Measurements from ENCODE around the gene NUBP1. TPM values are rescaled to one million over a fixed set of nuclear protein-coding genes. Genes with fewer than 3 reads are reported as not detected.
"Not testable (repeated sequence)": the region's sequence is repeated elsewhere in the genome, so short reads cannot be mapped to it uniquely, and the experiment has no call there.

NUBP1 gene
- total RNA-seq, 2 experiments from 2014 or later = 19.3 to 20.1 TPM

- Mint-ChIP-seq H3K4me3 (no peak overlapping the region), H3K9me3 (no peaks in the 10 kb centered on the region), H3K27ac (no peak overlapping the region), H3K27me3 (peaks cover 9% of the 10 kb centered on the region), H3K36me3 (ENCODE audit: low read depth) (no peaks in the 10 kb centered on the region), H3K4me1 (ENCODE audit: low read depth) (peaks cover 3% of the 10 kb centered on the region)
- Histone ChIP-seq H3K9me3 (ENCODE audit: control insufficient read depth in 1 of 2, insufficient read depth in 1 of 2, low read length in 2 of 2) (no peaks in the 10 kb centered on the region), H3K27me3 (ENCODE audit: control insufficient read depth in 1 of 2, insufficient read depth in 2 of 2, low read length in 2 of 2) (no peaks in the 10 kb centered on the region), H3K27ac (ENCODE audit: low read depth in 1 of 2, low read length in 2 of 2) (no peak overlapping the region), H3K4me1 (ENCODE audit: insufficient read depth, low read length) (no peaks in the 10 kb centered on the region), H3K4me3 (ENCODE audit: low read length) (no peak overlapping the region), H3K36me3 (ENCODE audit: insufficient read depth, low read length) (no peaks in the 10 kb centered on the region)
- no peak for TF ChIP-seq CTCF (IDR thresholded peaks at IDR 0.05)
- POLR2A ChIA-PET = no interaction called here
- intact Hi-C loops (cut with DNase I, micrococcal nuclease) = no loop called here
- CTCF ChIA-PET = no interaction called here
- ATAC-seq (ENCODE audit: poor library complexity) (no peak), DNase-seq (no peak)
Measured at GRCh38 chr16:10777356-10777755, 33.7 kb downstream of the NUBP1 start.

- not testable (repeated sequence) for H3K27me3 Mint-ChIP-seq
Measured at GRCh38 chr16:10779908-10780307, 36.3 kb downstream of the NUBP1 start.

GRCh38 chr16:10780628-10781027 is 37.0 kb downstream of the NUBP1 start:
- Histone ChIP-seq H3K27me3 (ENCODE audit: control insufficient read depth in 1 of 2, insufficient read depth in 2 of 2, low read length in 2 of 2) (no peaks in the 10 kb centered on the region), H3K9me3 (ENCODE audit: control insufficient read depth in 1 of 2, insufficient read depth in 1 of 2, low read length in 2 of 2) (no peaks in the 10 kb centered on the region), H3K36me3 (ENCODE audit: insufficient read depth, low read length) (no peaks in the 10 kb centered on the region), H3K4me1 (ENCODE audit: insufficient read depth, low read length) (no peaks in the 10 kb centered on the region), H3K4me3 (ENCODE audit: low read length) (no peak overlapping the region), H3K27ac (ENCODE audit: low read depth in 1 of 2, low read length in 2 of 2) (no peak overlapping the region)
- no peak for DNase-seq
- Mint-ChIP-seq H3K27me3 (peaks cover 9% of the 10 kb centered on the region), H3K27ac (no peak overlapping the region), H3K9me3 (no peaks in the 10 kb centered on the region), H3K4me1 (ENCODE audit: low read depth) (peaks cover 3% of the 10 kb centered on the region), H3K36me3 (ENCODE audit: low read depth) (no peaks in the 10 kb centered on the region), H3K4me3 (no peak overlapping the region)
- intact Hi-C loops (cut with DNase I, micrococcal nuclease) = no loop called here
- ATAC-seq (ENCODE audit: poor library complexity) = no peak
- no peak for TF ChIP-seq CTCF (IDR thresholded peaks at IDR 0.05)
- ChIA-PET CTCF (no interaction called here), POLR2A (no interaction called here)

More at GRCh38 chr16:10779908-10780307, 36.3 kb downstream of the NUBP1 start:
- CTCF ChIA-PET; H3K4me1 Mint-ChIP-seq (ENCODE audit: low read depth); H3K27me3 ChIP-seq (ENCODE audit: control insufficient read depth in 1 of 2, insufficient read depth in 2 of 2, low read length in 2 of 2); H3K4me1 ChIP-seq (ENCODE audit: insufficient read depth, low read length); H3K27ac ChIP-seq (ENCODE audit: low read depth in 1 of 2, low read length in 2 of 2); ATAC-seq (ENCODE audit: poor library complexity); H3K9me3 ChIP-seq (ENCODE audit: control insufficient read depth in 1 of 2, insufficient read depth in 1 of 2, low read length in 2 of 2); POLR2A ChIA-PET; H3K27ac Mint-ChIP-seq; H3K4me3 ChIP-seq (ENCODE audit: low read length); H3K36me3 Mint-ChIP-seq (ENCODE audit: low read depth); H3K36me3 ChIP-seq (ENCODE audit: insufficient read depth, low read length); DNase-seq; intact Hi-C loops (cut with DNase I, micrococcal nuclease); H3K4me3 Mint-ChIP-seq; H3K9me3 Mint-ChIP-seq: not testable (repeated sequence)

- H3K36me3 ChIP-seq (ENCODE audit: insufficient read depth, low read length) = no peaks in the 10 kb centered on the region
- DNase-seq (no peak), ATAC-seq (ENCODE audit: poor library complexity) (no peak)
- no peak for TF ChIP-seq CTCF (IDR thresholded peaks at IDR 0.05)
- intact Hi-C loops (cut with DNase I, micrococcal nuclease) = no loop called here
- no peak overlapping the region for H3K4me3 ChIP-seq (ENCODE audit: low read length)
- no peaks in the 10 kb centered on the region for H3K9me3 ChIP-seq (ENCODE audit: control insufficient read depth in 1 of 2, insufficient read depth in 1 of 2, low read length in 2 of 2)
- Mint-ChIP-seq H3K4me1 (ENCODE audit: low read depth) (no peaks in the 10 kb centered on the region), H3K4me3 (no peak overlapping the region), H3K27me3 (peaks cover 9% of the 10 kb centered on the region), H3K9me3 (no peaks in the 10 kb centered on the region), H3K27ac (no peak overlapping the region), H3K36me3 (ENCODE audit: low read depth) (no peaks in the 10 kb centered on the region)
- POLR2A ChIA-PET = no interaction called here
- H3K27me3 ChIP-seq (ENCODE audit: control insufficient read depth in 1 of 2, insufficient read depth in 2 of 2, low read length in 2 of 2) = no peaks in the 10 kb centered on the region
- CTCF ChIA-PET = no interaction called here
- no peaks in the 10 kb centered on the region for H3K4me1 ChIP-seq (ENCODE audit: insufficient read depth, low read length)
- no peak overlapping the region for H3K27ac ChIP-seq (ENCODE audit: low read depth in 1 of 2, low read length in 2 of 2)
Measured at GRCh38 chr16:10782628-10783027, 39.0 kb downstream of the NUBP1 start.
